ENCODE results near the gene ZBTB5.

The ZBTB5 gene

DNA sequence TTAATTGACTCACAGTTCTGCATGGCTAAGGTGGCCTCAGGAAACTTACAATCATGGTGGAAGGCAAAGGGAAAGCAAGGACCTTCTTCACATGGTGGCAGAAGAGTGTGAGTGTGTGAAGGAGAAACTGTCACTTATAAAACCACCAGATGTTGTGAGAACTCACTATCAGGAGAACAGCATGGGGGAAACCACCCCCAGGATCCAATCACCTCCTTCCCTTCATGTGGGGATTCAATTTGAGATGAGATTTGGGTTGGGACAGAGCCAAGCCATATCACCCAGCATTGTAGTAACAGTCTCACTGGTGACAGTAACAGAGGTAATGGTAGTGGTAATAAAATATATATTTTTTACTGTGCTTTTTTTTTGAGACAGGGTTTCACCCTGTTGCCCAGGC is 18.1 kb downstream of the ZBTB5 start:
- DNase-seq (ENCODE audit: low read depth, low spot score), result no peak
- H3K9me3 ChIP-seq (ENCODE audit: low read depth, low read length), result no peaks in the 10 kb centered on the region
- no peak for TF ChIP-seq EZH2 (IDR thresholded peaks at IDR 0.05)
- no peak for TF ChIP-seq FOXP2 (optimal IDR thresholded peaks at IDR 0.05; ENCODE audit: control extremely low read depth, extremely low read length, insufficient read depth)
- no peak for TF ChIP-seq POLR2AphosphoS5 (IDR thresholded peaks at IDR 0.05; ENCODE audit: borderline replicate concordance, low read depth, low read length)
- H3K9ac ChIP-seq (ENCODE audit: insufficient read length), result no peak overlapping the region
- no peak overlapping the region for H3K27ac ChIP-seq
- H3K36me3 ChIP-seq (ENCODE audit: insufficient read depth, low read length), result peaks cover 27% of the 10 kb centered on the region
- H3K4me3 ChIP-seq, result no peak overlapping the region

DNA sequence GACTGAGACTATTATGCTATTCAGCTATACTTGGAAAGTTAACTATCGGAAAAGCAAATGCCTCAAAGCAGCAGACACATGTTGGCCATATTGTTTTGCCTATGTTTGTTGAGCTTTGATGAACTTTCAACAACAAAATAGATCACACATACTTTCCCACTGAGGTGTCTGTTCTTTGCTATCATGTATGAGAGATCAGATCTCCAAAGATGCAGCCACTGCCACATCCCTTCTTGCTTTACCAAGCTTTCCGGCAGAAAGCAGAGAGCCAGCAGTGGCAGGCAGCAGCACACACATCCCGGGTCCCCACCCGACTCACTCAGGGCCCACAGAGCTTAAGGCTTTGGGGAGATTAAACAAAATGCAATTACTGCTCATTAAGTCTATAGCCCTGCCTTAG is 18.8 kb downstream of the ZBTB5 start:
- TF ChIP-seq FOXP2 (optimal IDR thresholded peaks at IDR 0.05; ENCODE audit: control extremely low read depth, extremely low read length, insufficient read depth), result no peak
- TF ChIP-seq EZH2 (IDR thresholded peaks at IDR 0.05), result no peak
- no peak for TF ChIP-seq POLR2AphosphoS5 (IDR thresholded peaks at IDR 0.05; ENCODE audit: borderline replicate concordance, low read depth, low read length)
- Histone ChIP-seq H3K9me3 (ENCODE audit: low read depth, low read length) (no peaks in the 10 kb centered on the region), H3K27ac (no peak overlapping the region), H3K4me3 (no peak overlapping the region), H3K9ac (ENCODE audit: insufficient read length) (no peak overlapping the region), H3K36me3 (ENCODE audit: insufficient read depth, low read length) (peaks cover 35% of the 10 kb centered on the region)
- no peak for DNase-seq (ENCODE audit: low read depth, low spot score)

GRCh38 chr9:37445832-37446231 is 19.4 kb downstream of the ZBTB5 start:
- Histone ChIP-seq H3K9me3 (ENCODE audit: low read depth, low read length) (no peaks in the 10 kb centered on the region), H3K27ac (no peak overlapping the region), H3K9ac (ENCODE audit: insufficient read length) (no peak overlapping the region), H3K4me3 (no peak overlapping the region), H3K36me3 (ENCODE audit: insufficient read depth, low read length) (peaks cover 40% of the 10 kb centered on the region)
- no peak for TF ChIP-seq EZH2 (IDR thresholded peaks at IDR 0.05)
- no peak for TF ChIP-seq FOXP2 (optimal IDR thresholded peaks at IDR 0.05; ENCODE audit: control extremely low read depth, extremely low read length, insufficient read depth)
- TF ChIP-seq POLR2AphosphoS5 (IDR thresholded peaks at IDR 0.05; ENCODE audit: borderline replicate concordance, low read depth, low read length), result no peak
- DNase-seq (ENCODE audit: low read depth, low spot score), result no peak

GRCh38 chr9:37444890-37445289 is 20.4 kb downstream of the ZBTB5 start:
- H3K36me3 ChIP-seq (ENCODE audit: insufficient read depth, low read length), result peaks cover 47% of the 10 kb centered on the region
- no peak for TF ChIP-seq EZH2 (IDR thresholded peaks at IDR 0.05)
- no peak for TF ChIP-seq FOXP2 (optimal IDR thresholded peaks at IDR 0.05; ENCODE audit: control extremely low read depth, extremely low read length, insufficient read depth)
- no peak for TF ChIP-seq POLR2AphosphoS5 (IDR thresholded peaks at IDR 0.05; ENCODE audit: borderline replicate concordance, low read depth, low read length)
- no peak overlapping the region for H3K9ac ChIP-seq (ENCODE audit: insufficient read length)
- H3K9me3 ChIP-seq (ENCODE audit: low read depth, low read length), result no peaks in the 10 kb centered on the region
- H3K4me3 ChIP-seq, result no peak overlapping the region
- DNase-seq (ENCODE audit: low read depth, low spot score), result no peak
- no peak overlapping the region for H3K27ac ChIP-seq

DNA sequence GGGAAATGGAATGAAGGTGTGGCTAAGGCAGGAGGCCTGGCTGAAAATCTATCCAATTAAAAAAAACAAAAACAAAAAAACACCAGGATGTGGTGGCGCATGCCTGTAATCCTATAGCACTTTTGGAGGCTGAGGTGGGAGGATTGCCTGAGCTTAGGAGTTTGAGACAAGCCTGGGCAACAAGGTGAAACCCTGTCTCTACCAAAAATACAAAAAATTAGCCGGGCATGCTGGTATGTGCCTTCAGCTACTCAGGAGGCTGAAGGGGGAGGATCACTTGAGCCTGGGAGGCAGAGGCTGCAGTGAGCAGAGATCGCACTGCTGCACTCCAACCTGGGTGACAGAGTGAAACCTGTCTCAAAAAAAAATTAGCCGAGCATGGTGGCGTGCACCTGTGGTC is 21.7 kb downstream of the ZBTB5 start:
- TF ChIP-seq FOXP2 (optimal IDR thresholded peaks at IDR 0.05; ENCODE audit: control extremely low read depth, extremely low read length, insufficient read depth) (no peak), EZH2 (IDR thresholded peaks at IDR 0.05) (no peak), POLR2AphosphoS5 (IDR thresholded peaks at IDR 0.05; ENCODE audit: borderline replicate concordance, low read depth, low read length) (no peak)
- no peak overlapping the region for H3K9ac ChIP-seq (ENCODE audit: insufficient read length)
- no peaks in the 10 kb centered on the region for H3K9me3 ChIP-seq (ENCODE audit: low read depth, low read length)
- H3K36me3 ChIP-seq (ENCODE audit: insufficient read depth, low read length), result peaks cover 53% of the 10 kb centered on the region
- no peak overlapping the region for H3K27ac ChIP-seq
- H3K4me3 ChIP-seq, result no peak overlapping the region
- DNase-seq (ENCODE audit: low read depth, low spot score), result no peak

DNA sequence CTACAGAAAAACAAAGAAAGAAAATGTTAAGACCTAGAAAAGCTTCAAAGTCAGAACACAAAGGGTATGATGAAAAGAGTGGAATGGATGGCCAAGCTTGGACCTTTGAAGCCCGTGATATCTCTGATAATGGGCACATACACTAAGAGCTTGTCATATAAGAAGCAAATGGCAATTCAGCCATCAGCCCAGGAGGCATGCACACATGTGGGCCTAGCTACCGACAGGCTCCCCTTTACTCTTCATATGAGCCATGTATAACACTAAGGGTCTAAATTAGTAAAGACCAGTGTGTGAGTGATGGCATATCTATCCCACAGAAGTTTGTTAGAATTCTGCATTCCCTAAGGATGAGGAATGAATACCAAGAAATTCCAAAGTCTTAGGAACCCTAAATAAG is 22.7 kb downstream of the ZBTB5 start:
- H3K27ac ChIP-seq, result no peak overlapping the region
- H3K9me3 ChIP-seq (ENCODE audit: low read depth, low read length), result no peaks in the 10 kb centered on the region
- no peak overlapping the region for H3K4me3 ChIP-seq
- DNase-seq (ENCODE audit: low read depth, low spot score), result no peak
- H3K9ac ChIP-seq (ENCODE audit: insufficient read length), result no peak overlapping the region
- no peak for TF ChIP-seq FOXP2 (optimal IDR thresholded peaks at IDR 0.05; ENCODE audit: control extremely low read depth, extremely low read length, insufficient read depth)
- peaks cover 55% of the 10 kb centered on the region for H3K36me3 ChIP-seq (ENCODE audit: insufficient read depth, low read length)

DNA sequence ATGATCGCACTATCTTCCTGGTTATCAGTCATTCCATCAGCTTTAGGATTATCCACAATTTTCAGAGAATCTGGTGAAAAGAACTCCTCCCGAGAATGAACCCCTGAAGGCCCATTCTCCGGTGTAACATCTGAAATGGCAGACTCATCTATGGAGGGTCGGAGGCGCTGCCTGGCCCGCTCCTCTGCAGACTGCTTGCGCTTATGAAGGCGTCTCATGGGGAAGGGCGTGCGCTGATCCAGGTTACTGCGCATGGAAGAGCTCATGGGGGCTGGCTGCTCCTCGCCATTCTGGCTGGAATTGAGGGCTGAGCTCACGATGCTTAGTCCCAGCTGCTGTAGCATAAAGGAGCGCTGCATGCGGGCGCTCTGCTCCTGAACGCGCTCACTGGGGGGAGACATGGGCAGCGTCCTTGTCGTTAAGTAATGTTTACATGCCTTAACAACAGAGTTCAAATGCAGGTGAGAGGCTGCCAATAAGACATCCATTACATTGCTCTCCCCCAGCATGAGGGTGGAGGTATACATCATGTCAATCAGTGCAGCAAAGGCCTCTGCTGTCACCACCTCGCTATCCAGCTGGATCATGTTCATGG is 23.4 kb downstream of the ZBTB5 start:
- TF ChIP-seq EZH2 (IDR thresholded peaks at IDR 0.05) (no peak), POLR2AphosphoS5 (IDR thresholded peaks at IDR 0.05; ENCODE audit: borderline replicate concordance, low read depth, low read length) (no peak), FOXP2 (optimal IDR thresholded peaks at IDR 0.05; ENCODE audit: control extremely low read depth, extremely low read length, insufficient read depth) (no peak)
- DNase-seq (ENCODE audit: low read depth, low spot score), result no peak
- peaks cover 62% of the 10 kb centered on the region for H3K36me3 ChIP-seq (ENCODE audit: insufficient read depth, low read length)
- H3K4me3 ChIP-seq, result no peak overlapping the region
- no peak overlapping the region for H3K9ac ChIP-seq (ENCODE audit: insufficient read length)
- no peak overlapping the region for H3K27ac ChIP-seq
- no peaks in the 10 kb centered on the region for H3K9me3 ChIP-seq (ENCODE audit: low read depth, low read length)

GRCh38 chr9:37438359-37438758 is 26.9 kb downstream of the ZBTB5 start:
- TF ChIP-seq EZH2 (IDR thresholded peaks at IDR 0.05), result no peak
- no peak for TF ChIP-seq FOXP2 (optimal IDR thresholded peaks at IDR 0.05; ENCODE audit: control extremely low read depth, extremely low read length, insufficient read depth)
- no peak for TF ChIP-seq POLR2AphosphoS5 (IDR thresholded peaks at IDR 0.05; ENCODE audit: borderline replicate concordance, low read depth, low read length)
- H3K27ac ChIP-seq, result no peak overlapping the region
- peaks cover 86% of the 10 kb centered on the region for H3K36me3 ChIP-seq (ENCODE audit: insufficient read depth, low read length)

GRCh38 chr9:37437621-37438020 is 27.6 kb downstream of the ZBTB5 start:
- no peaks in the 10 kb centered on the region for H3K9me3 ChIP-seq (ENCODE audit: low read depth, low read length)
- no peak overlapping the region for H3K9ac ChIP-seq (ENCODE audit: insufficient read length)
- no peak overlapping the region for H3K4me3 ChIP-seq
- H3K27ac ChIP-seq, result no peak overlapping the region
- no peak for TF ChIP-seq FOXP2 (optimal IDR thresholded peaks at IDR 0.05; ENCODE audit: control extremely low read depth, extremely low read length, insufficient read depth)
- no peak for TF ChIP-seq EZH2 (IDR thresholded peaks at IDR 0.05)
- TF ChIP-seq POLR2AphosphoS5 (IDR thresholded peaks at IDR 0.05; ENCODE audit: borderline replicate concordance, low read depth, low read length), result no peak
- H3K36me3 ChIP-seq (ENCODE audit: insufficient read depth, low read length), result peaks cover 84% of the 10 kb centered on the region
- DNase-seq (ENCODE audit: low read depth, low spot score), result no peak

More at GRCh38 chr9:37438359-37438758, 26.9 kb downstream of the ZBTB5 start:
- Histone ChIP-seq H3K9ac (ENCODE audit: insufficient read length) (no peak overlapping the region), H3K4me3 (no peak overlapping the region), H3K9me3 (ENCODE audit: low read depth, low read length) (no peaks in the 10 kb centered on the region)
- DNase-seq (ENCODE audit: low read depth, low spot score), result no peak

All from SK-N-MC (cell line).